PC-3 (cell line): Measurements from ENCODE around the gene MAGI2. TPM values are rescaled to one million over a fixed set of nuclear protein-coding genes. Genes with fewer than 3 reads are reported as not detected.

Experiments
- ATAC-seq: fragments of 200-7000 bp; cut with Tn5 transposase; 2 replicates; pipeline ENCODE4 v1.9.1; 2020; ENCODE audit warnings: mild to moderate bottlenecking, moderate library complexity
- BruUV-seq: library from RNA; stranded (reverse); fragments of 400-500 nt; replicated peaks from 2 replicates; lab custom pipeline; 2021; lab: Mats Ljungman, UMichigan
- CTCF ChIA-PET: fragments of 300-600 bp; sonication (Branson Sonifier 250); formaldehyde crosslinking; loops from one replicate; lab custom pipeline; 2022; ENCODE audit warnings: antibody characterized with exemption; lab: Charles Lee
- POLR2A ChIA-PET: fragments of 300-600 bp; sonication (Branson Sonifier 250); formaldehyde crosslinking; loops from one replicate; lab custom pipeline; 2022; ENCODE audit warnings: antibody characterized with exemption; ENCODE audit not compliant: unreplicated experiment; lab: Charles Lee
- DNase-seq: peaks from one replicate; pipeline ENCODE4 v3.0.0-alpha.2; 2015
- H2AFZ ChIP-seq: fragments of 300-600 bp; sonication (generic); 2 replicates; pipeline ENCODE4 v1.6.0; 2016; ENCODE audit warnings: antibody characterized with exemption, low read length
- H3F3A ChIP-seq: fragments of 300-600 bp; sonication (generic); one replicate; pipeline ENCODE4 v1.6.0; 2017; ENCODE audit warnings: antibody characterized with exemption, low read length, control low read depth, mild to moderate bottlenecking; ENCODE audit not compliant: unreplicated experiment
- H3K27ac ChIP-seq: fragments of 300-600 bp; sonication (generic); 2 replicates; pipeline ENCODE4 v1.5.1; 2016; ENCODE audit warnings: mild to moderate bottlenecking, low read length
- H3K27me3 ChIP-seq: fragments of 300-600 bp; sonication (generic); 2 replicates; pipeline ENCODE4 v1.6.1; 2016; ENCODE audit warnings: low read length, mixed read lengths
- H3K36me3 ChIP-seq: fragments of 300-600 bp; sonication (generic); 2 replicates; pipeline ENCODE4 v1.6.1; 2016; ENCODE audit warnings: low read depth, mixed run types, low read length, mixed read lengths
- H3K4me1 ChIP-seq: fragments of 300-600 bp; sonication (generic); 2 replicates; pipeline ENCODE4 v1.5.1; 2016; ENCODE audit warnings: low read length; ENCODE audit not compliant: insufficient read depth
- H3K4me2 ChIP-seq: fragments of 300-600 bp; sonication (generic); 2 replicates; pipeline ENCODE4 v1.6.0; 2016; ENCODE audit warnings: low read length
- H3K4me3 ChIP-seq: fragments of 300-600 bp; sonication (generic); 2 replicates; pipeline ENCODE4 v1.5.1; 2016; ENCODE audit warnings: mild to moderate bottlenecking, low read length, mixed read lengths
- H3K79me2 ChIP-seq: fragments of 300-600 bp; sonication (generic); 2 replicates; pipeline ENCODE4 v1.6.1; 2017; ENCODE audit warnings: low read length, mixed read lengths
- H3K9ac ChIP-seq: fragments of 300-600 bp; sonication (generic); 2 replicates; pipeline ENCODE4 v1.6.0; 2016; ENCODE audit warnings: mild to moderate bottlenecking, low read length
- H3K9me2 ChIP-seq: fragments of 300-600 bp; sonication (generic); replicated peaks from 2 replicates; pipeline ENCODE4 v1.6.1; 2016; ENCODE audit warnings: mixed run types, low read length, mixed read lengths
- H3K9me3 ChIP-seq: fragments of 300-600 bp; sonication (generic); 2 replicates; pipeline ENCODE4 v1.6.1; 2016; ENCODE audit warnings: low read length, mixed read lengths
- H4K20me1 ChIP-seq: fragments of 300-600 bp; sonication (generic); 2 replicates; pipeline ENCODE4 v1.6.1; 2016; ENCODE audit warnings: low read length, mixed read lengths
- EZH2 ChIP-seq: fragments of 300-600 bp; sonication (generic); IDR thresholded peaks from one replicate; pipeline ENCODE4 v1.6.1; 2017; ENCODE audit warnings: antibody characterized with exemption, mild to moderate bottlenecking, low read length; ENCODE audit not compliant: unreplicated experiment
- EZH2phosphoT487 ChIP-seq: fragments of 300-600 bp; sonication (generic); IDR thresholded peaks from 2 replicates; pipeline ENCODE4 v1.6.1; 2018; ENCODE audit warnings: mild to moderate bottlenecking, antibody characterized with exemption, low read length, borderline replicate concordance
- intact Hi-C: fragments of 100-400 bp; cut with micrococcal nuclease; formaldehyde crosslinking; loops from 2 replicates; pipeline ENCODE4 v1.9.0; 2023
- total RNA-seq: library from RNA; depleted of rRNA; stranded (reverse); fragments of >200 nt; gene quantifications from 2 replicates; pipeline ENCODE4 v1.2.3, GENCODE V29; 2014
- TF ChIP-seq, protein P1 (sequence below): fragments of 300-600 bp; sonication (generic); conservative IDR thresholded peaks from 2 replicates; pipeline ENCODE4 v1.5.1; 2017; ENCODE audit warnings: antibody characterized with exemption, low read depth, mild to moderate bottlenecking, low read length

Gene MAGI2
- total RNA-seq, 1 experiment from 2014 or later: not detected

DNA sequence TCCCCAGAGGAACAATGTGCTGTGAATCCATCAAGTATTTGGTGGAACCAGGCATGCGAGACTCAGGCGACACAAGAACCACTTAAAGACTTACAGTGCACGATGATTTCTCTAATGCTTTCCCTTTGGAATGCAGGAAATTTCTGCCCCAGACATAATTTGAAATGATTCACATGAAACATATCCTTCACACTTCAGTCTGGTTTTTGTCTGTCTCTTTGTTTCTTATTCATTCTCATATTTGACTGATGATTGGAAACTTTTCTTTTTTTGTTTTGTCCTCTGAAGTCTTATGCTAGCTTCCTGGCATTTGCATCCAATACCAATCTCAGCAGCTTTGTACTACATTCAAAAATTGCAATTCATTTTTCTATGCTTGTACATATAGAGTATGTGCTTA, 1152.1 kb downstream of the MAGI2 start:
- no peak overlapping the region for H3K9ac ChIP-seq
- POLR2A ChIA-PET: no interaction called here
- no peaks in the 10 kb centered on the region for H3F3A ChIP-seq
- H3K4me3 ChIP-seq: no peak overlapping the region
- no peak overlapping the region for H3K27ac ChIP-seq
- H3K79me2 ChIP-seq: no peaks in the 10 kb centered on the region
- H3K36me3 ChIP-seq: no peaks in the 10 kb centered on the region
- no peaks in the 10 kb centered on the region for H3K4me1 ChIP-seq
- DNase-seq: no peak
- no peaks in the 10 kb centered on the region for H3K9me3 ChIP-seq
- CTCF ChIA-PET: no interaction called here
- intact Hi-C loops: no loop called here
- no peak overlapping the region for H3K4me2 ChIP-seq
- H3K9me2 ChIP-seq: no peaks in the 10 kb centered on the region
- no peak for ATAC-seq
- no peak for TF ChIP-seq EZH2phosphoT487
- no peak for TF ChIP-seq EZH2
- TF ChIP-seq, protein P1, sequence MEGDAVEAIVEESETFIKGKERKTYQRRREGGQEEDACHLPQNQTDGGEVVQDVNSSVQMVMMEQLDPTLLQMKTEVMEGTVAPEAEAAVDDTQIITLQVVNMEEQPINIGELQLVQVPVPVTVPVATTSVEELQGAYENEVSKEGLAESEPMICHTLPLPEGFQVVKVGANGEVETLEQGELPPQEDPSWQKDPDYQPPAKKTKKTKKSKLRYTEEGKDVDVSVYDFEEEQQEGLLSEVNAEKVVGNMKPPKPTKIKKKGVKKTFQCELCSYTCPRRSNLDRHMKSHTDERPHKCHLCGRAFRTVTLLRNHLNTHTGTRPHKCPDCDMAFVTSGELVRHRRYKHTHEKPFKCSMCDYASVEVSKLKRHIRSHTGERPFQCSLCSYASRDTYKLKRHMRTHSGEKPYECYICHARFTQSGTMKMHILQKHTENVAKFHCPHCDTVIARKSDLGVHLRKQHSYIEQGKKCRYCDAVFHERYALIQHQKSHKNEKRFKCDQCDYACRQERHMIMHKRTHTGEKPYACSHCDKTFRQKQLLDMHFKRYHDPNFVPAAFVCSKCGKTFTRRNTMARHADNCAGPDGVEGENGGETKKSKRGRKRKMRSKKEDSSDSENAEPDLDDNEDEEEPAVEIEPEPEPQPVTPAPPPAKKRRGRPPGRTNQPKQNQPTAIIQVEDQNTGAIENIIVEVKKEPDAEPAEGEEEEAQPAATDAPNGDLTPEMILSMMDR: no peak
- BruUV-seq: no TSS peak
- H2AFZ ChIP-seq: no peak overlapping the region
- peaks cover 5% of the 10 kb centered on the region; the same call in 1 of the 2 replicates for H3K27me3 ChIP-seq
- H4K20me1 ChIP-seq: no peaks in the 10 kb centered on the region

DNA sequence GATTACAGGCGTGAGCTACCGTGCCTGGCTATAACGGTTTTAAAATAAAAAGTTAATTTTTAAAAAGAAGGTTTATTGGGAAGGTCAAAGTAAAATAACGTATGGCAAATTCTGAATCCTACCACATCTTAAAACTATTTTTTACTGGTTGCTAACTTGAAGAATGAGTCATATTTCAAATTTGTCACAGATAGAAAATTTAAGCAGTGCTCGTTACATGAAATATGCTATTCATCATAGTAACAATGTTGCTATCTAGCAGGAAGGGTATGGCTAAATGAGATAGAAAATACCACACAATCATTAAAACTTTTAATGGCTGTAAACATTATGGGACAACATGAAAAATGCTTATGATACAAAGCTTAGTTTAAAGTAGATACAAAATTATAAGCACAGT, 1154.4 kb downstream of the MAGI2 start:
- Histone ChIP-seq H3K4me1 (no peaks in the 10 kb centered on the region), H3K27ac (no peak overlapping the region), H3K4me3 (no peak overlapping the region), H3F3A (no peaks in the 10 kb centered on the region), H4K20me1 (no peaks in the 10 kb centered on the region), H3K9ac (no peak overlapping the region), H3K9me2 (no peaks in the 10 kb centered on the region), H3K27me3 (peaks cover 8% of the 10 kb centered on the region; the same call in 1 of the 2 replicates), H3K4me2 (no peak overlapping the region), H3K36me3 (no peaks in the 10 kb centered on the region), H2AFZ (no peak overlapping the region), H3K79me2 (no peaks in the 10 kb centered on the region), H3K9me3 (no peaks in the 10 kb centered on the region)
- no TSS peak for BruUV-seq
- POLR2A ChIA-PET: no interaction called here
- DNase-seq: no peak
- intact Hi-C loops: no loop called here
- no peak for ATAC-seq
- CTCF ChIA-PET: no interaction called here
- TF ChIP-seq, protein P1: no peak
- TF ChIP-seq EZH2 (no peak), EZH2phosphoT487 (no peak)

DNA sequence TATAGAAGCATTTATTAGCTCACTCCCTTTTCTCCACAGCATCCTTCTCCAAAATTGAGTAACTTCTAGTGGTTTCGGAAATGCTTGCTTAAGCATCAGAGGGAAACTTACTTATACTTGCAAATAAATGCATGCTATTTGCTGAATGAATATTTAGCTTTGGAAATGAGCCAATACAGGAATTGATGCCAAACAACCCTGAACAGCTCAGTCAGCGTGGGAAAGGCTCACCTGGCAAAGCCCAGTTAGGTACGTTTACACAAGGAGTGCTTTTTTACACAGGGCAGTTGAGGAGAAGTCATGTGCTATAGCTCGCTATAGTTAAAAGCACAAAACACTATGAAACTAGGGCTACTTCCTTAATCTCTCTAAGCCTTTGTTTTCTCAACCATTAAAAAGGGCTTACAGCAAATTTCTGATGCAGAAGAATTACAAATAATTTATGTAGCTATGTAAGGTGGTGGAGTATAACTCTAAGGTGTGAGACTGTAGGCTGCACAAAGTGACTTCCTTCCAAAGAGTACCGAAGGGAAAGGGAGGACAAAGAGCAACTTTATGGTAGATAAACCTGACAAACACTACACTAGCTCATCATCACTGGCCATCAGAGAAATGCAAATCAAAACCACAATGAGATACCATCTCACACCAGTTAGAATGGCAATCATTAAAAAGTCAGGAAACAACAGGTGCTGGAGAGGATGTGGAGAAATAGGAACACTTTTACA, 1156.7 kb downstream of the MAGI2 start:
- Histone ChIP-seq H3K4me1 (no peaks in the 10 kb centered on the region), H3K27me3 (peaks cover 8% of the 10 kb centered on the region; the same call in 1 of the 2 replicates), H3K9me3 (no peaks in the 10 kb centered on the region), H3K9ac (no peak overlapping the region), H3K4me3 (no peak overlapping the region), H4K20me1 (no peaks in the 10 kb centered on the region), H3K36me3 (no peaks in the 10 kb centered on the region), H2AFZ (no peak overlapping the region), H3K4me2 (no peak overlapping the region), H3K9me2 (no peaks in the 10 kb centered on the region), H3K79me2 (no peaks in the 10 kb centered on the region), H3K27ac (no peak overlapping the region), H3F3A (no peaks in the 10 kb centered on the region)
- BruUV-seq: no TSS peak
- intact Hi-C loops: no loop called here
- DNase-seq: peak; percentile 4
- TF ChIP-seq, protein P1: no peak
- TF ChIP-seq EZH2phosphoT487 (no peak), EZH2 (no peak)
- ChIA-PET CTCF (no interaction called here), POLR2A (no interaction called here)
- ATAC-seq: no peak
